ENCODE results near the gene RRP7A. TPM values are rescaled to one million over a fixed set of nuclear protein-coding genes. Genes with fewer than 3 reads are reported as not detected.
"Not testable (repeated sequence)": the region's sequence is repeated elsewhere in the genome, so short reads cannot be mapped to it uniquely, and the experiment has no call there.

Gene RRP7A
- total RNA-seq, 2 donors from 2014 or later, result 32.5 to 35.9 TPM

- Mint-ChIP-seq H3K27ac (no peak overlapping the region), H3K9me3 (no peaks in the 10 kb centered on the region), H3K27me3 (ENCODE audit: low read depth) (no peaks in the 10 kb centered on the region), H3K4me1 (ENCODE audit: low read depth) (peaks cover 6% of the 10 kb centered on the region), H3K36me3 (ENCODE audit: insufficient read depth in 2 of 2) (no peaks in the 10 kb centered on the region), H3K4me3 (no peak overlapping the region)
- ATAC-seq (replicated peaks in 1 of 2) (no peak), DNase-seq (no peak)
These were observed 29.9 kb upstream of the RRP7A start for GRCh38 chr22:42549331-42550060.

- Mint-ChIP-seq H3K9me3 (no peaks in the 10 kb centered on the region), H3K36me3 (ENCODE audit: insufficient read depth in 2 of 2) (no peaks in the 10 kb centered on the region), H3K4me3 (no peak overlapping the region), H3K27ac (no peak overlapping the region), H3K4me1 (ENCODE audit: low read depth) (peaks cover 6% of the 10 kb centered on the region), H3K27me3 (ENCODE audit: low read depth) (no peaks in the 10 kb centered on the region)
- DNase-seq, result no peak
- no peak for ATAC-seq (replicated peaks in 1 of 2)
These were observed 29.2 kb upstream of the RRP7A start for GRCh38 chr22:42548597-42549330.

DNA sequence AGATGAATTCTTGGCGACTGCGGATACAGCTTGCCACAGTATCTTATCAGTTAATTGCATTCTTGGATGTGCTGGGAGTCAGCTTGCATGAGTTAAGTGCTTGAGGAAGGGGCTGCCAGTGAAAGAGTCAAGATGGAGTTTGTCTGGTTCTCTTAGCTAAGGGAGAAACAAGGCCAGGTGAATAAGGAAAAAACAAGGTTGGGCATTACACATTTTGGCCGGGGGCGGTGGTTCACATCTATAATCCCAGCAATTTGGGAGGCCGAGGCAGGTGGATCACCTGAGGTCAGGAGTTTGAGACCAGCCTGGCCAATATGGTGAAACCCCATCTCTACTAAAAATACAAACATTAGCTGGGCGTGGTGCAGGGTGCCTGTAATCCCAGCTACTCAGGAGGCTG lies 28.5 kb upstream of the RRP7A start:
- H3K4me1 Mint-ChIP-seq (ENCODE audit: low read depth); H3K27ac Mint-ChIP-seq: not testable (repeated sequence)

GRCh38 chr22:42547562-42547961 lies 28.0 kb upstream of the RRP7A start:
- Mint-ChIP-seq H3K9me3 (no peaks in the 10 kb centered on the region), H3K27ac (no peak overlapping the region), H3K27me3 (ENCODE audit: low read depth) (no peaks in the 10 kb centered on the region), H3K4me3 (no peak overlapping the region), H3K36me3 (ENCODE audit: insufficient read depth in 2 of 2) (no peaks in the 10 kb centered on the region), H3K4me1 (ENCODE audit: low read depth) (peaks cover 6% of the 10 kb centered on the region)
- no peak for DNase-seq
- ATAC-seq (replicated peaks in 1 of 2), result no peak

More for the DNA sequence above, 28.5 kb upstream of the RRP7A start:
- not testable (repeated sequence) for H3K27me3 Mint-ChIP-seq (ENCODE audit: low read depth); ATAC-seq (replicated peaks in 1 of 2); H3K9me3 Mint-ChIP-seq; H3K4me3 Mint-ChIP-seq; H3K36me3 Mint-ChIP-seq (ENCODE audit: insufficient read depth in 2 of 2); DNase-seq

DNA sequence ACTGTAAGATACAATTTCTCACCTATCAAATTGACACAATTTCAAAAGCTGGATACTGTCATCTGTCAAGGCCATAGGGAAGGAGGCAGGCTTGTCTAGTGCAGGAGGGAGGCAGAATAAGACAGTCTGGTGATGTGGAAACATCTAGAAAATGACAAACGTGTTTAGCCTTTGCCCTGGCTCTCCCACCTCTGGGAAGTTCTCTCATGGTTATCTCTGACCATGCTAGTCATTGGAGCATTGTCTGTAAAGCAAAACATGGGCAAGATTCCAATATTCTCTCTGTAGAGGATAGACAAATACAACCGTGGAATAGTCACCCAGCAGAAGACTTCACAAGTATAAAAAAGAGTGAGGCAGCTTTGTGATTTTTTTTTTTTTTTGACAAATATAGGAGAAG lies 25.1 kb upstream of the RRP7A start:
- Mint-ChIP-seq H3K27ac (no peak overlapping the region), H3K4me3 (no peak overlapping the region), H3K27me3 (ENCODE audit: low read depth) (no peaks in the 10 kb centered on the region), H3K36me3 (ENCODE audit: insufficient read depth in 2 of 2) (no peaks in the 10 kb centered on the region), H3K9me3 (no peaks in the 10 kb centered on the region), H3K4me1 (ENCODE audit: low read depth) (no peaks in the 10 kb centered on the region)
- DNase-seq, result no peak
- ATAC-seq (replicated peaks in 1 of 2), result no peak

GRCh38 chr22:42539236-42539771 lies 19.7 kb upstream of the RRP7A start:
- not testable (repeated sequence) for H3K27me3 Mint-ChIP-seq (ENCODE audit: low read depth); H3K36me3 Mint-ChIP-seq (ENCODE audit: insufficient read depth in 2 of 2); H3K27ac Mint-ChIP-seq; H3K4me3 Mint-ChIP-seq; H3K9me3 Mint-ChIP-seq
- ATAC-seq (replicated peaks in 1 of 2), result peak; percentile 80 to 81
- peak in 1 of 2 donors; percentile 6 for DNase-seq
- H3K4me1 Mint-ChIP-seq (ENCODE audit: low read depth), result peaks cover 16% of the 10 kb centered on the region

DNA sequence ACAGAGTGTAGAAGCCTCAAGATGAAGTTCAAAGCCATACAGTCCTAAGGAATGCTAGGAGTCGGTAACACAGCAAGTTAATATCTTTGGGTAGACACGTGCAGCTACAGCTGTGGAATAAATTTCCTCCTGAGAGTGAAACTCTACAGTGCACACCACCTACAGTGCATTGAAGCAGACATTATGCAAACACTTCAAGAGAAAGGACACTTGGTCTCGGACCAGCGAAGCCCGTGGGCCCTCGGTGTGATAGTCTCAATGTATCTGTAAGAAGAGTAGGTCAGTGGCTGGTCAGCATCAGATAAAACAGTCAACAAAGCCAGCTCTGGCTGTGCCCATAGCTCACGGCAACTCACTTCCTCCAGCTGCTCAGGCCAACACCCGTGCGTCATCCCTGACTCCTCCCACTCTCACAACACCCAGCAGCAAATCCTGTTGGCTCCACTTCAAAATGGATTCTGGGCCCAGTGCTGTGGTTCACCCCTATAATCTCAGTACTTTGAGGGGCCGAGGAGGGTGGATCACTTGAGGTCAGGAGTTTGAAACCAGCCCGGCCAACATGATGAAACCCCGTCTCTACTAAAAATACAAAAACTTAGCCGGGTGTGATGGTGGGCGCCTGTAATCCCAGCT lies 17.7 kb upstream of the RRP7A start:
- DNase-seq (peak in 1 of 2 donors; percentile 9), ATAC-seq (replicated peaks in 1 of 2) (peak; percentile 70 to 81)
- H3K36me3 Mint-ChIP-seq (ENCODE audit: insufficient read depth in 2 of 2); H3K9me3 Mint-ChIP-seq; H3K27me3 Mint-ChIP-seq (ENCODE audit: low read depth): not testable (repeated sequence)
- peak overlapping the region; percentile 34 to 47 for H3K4me3 Mint-ChIP-seq
- H3K4me1 Mint-ChIP-seq (ENCODE audit: low read depth), result peaks cover 30% of the 10 kb centered on the region
- peak overlapping the region; percentile 54 for H3K27ac Mint-ChIP-seq

GRCh38 chr22:42536634-42537033 lies 17.0 kb upstream of the RRP7A start:
- H3K9me3 Mint-ChIP-seq; DNase-seq; ATAC-seq (replicated peaks in 1 of 2); H3K27ac Mint-ChIP-seq; H3K27me3 Mint-ChIP-seq (ENCODE audit: low read depth); H3K36me3 Mint-ChIP-seq (ENCODE audit: insufficient read depth in 2 of 2); H3K4me3 Mint-ChIP-seq: not testable (repeated sequence)
- H3K4me1 Mint-ChIP-seq (ENCODE audit: low read depth), result peaks cover 30% of the 10 kb centered on the region

DNA sequence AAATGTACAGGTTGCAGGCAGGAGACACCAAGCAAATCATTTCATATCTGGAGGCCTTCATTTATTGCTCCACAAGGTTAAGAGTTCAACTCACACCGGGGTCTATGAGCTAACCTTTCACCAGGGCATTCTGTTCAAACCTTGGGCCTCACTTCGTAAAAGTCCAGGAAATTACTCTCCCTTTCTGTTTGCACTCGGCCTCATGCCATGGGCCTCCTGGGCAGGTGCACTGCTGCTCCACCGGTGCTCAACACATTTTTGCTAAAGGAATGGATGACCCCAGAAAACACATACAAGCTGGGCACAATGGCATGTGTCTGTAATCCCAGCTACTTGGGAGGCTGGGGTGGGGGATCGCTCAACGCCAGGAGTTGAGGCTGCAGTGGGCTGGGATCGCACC lies 16.6 kb upstream of the RRP7A start:
- no peaks in the 10 kb centered on the region for H3K9me3 Mint-ChIP-seq
- H3K4me1 Mint-ChIP-seq (ENCODE audit: low read depth), result peaks cover 30% of the 10 kb centered on the region
- H3K36me3 Mint-ChIP-seq (ENCODE audit: insufficient read depth in 2 of 2), result no peaks in the 10 kb centered on the region
- H3K27ac Mint-ChIP-seq, result no peak overlapping the region
- no peak for DNase-seq
- no peak overlapping the region for H3K4me3 Mint-ChIP-seq
- no peaks in the 10 kb centered on the region for H3K27me3 Mint-ChIP-seq (ENCODE audit: low read depth)
- no peak for ATAC-seq (replicated peaks in 1 of 2)

- DNase-seq; H3K36me3 Mint-ChIP-seq (ENCODE audit: insufficient read depth in 2 of 2); H3K4me3 Mint-ChIP-seq; H3K27ac Mint-ChIP-seq; ATAC-seq (replicated peaks in 1 of 2); H3K9me3 Mint-ChIP-seq; H3K27me3 Mint-ChIP-seq (ENCODE audit: low read depth): not testable (repeated sequence)
- H3K4me1 Mint-ChIP-seq (ENCODE audit: low read depth), result peaks cover 30% of the 10 kb centered on the region
These were observed 15.6 kb upstream of the RRP7A start for GRCh38 chr22:42535082-42535731.

DNA sequence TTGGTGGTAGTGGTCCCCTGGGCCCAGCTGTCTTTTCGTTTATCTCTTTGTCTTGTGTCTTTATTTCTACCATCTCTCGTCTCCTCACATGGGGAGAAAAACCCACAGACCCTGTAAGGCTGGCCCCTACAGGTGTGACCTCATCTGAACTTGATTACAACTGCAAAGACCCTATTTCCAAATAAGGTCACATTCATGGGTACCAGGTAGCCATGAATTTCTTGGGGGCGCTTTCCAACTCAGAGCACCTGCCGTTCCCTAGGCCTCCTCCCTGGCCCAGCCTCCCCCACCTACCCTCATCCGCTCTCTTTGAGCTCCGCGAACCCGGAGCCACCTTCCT lies 14.0 kb upstream of the RRP7A start:
- DNase-seq (no peak), ATAC-seq (replicated peaks in 1 of 2) (peak; percentile 12 to 28)
- H3K27ac Mint-ChIP-seq, result peak overlapping the region; percentile 85
- no peaks in the 10 kb centered on the region for H3K27me3 Mint-ChIP-seq (ENCODE audit: low read depth)
- no peaks in the 10 kb centered on the region for H3K36me3 Mint-ChIP-seq (ENCODE audit: insufficient read depth in 2 of 2)
- peak overlapping the region; percentile 83 to 96 for H3K4me3 Mint-ChIP-seq
- no peaks in the 10 kb centered on the region for H3K9me3 Mint-ChIP-seq
- H3K4me1 Mint-ChIP-seq (ENCODE audit: low read depth), result peaks cover 30% of the 10 kb centered on the region

DNA sequence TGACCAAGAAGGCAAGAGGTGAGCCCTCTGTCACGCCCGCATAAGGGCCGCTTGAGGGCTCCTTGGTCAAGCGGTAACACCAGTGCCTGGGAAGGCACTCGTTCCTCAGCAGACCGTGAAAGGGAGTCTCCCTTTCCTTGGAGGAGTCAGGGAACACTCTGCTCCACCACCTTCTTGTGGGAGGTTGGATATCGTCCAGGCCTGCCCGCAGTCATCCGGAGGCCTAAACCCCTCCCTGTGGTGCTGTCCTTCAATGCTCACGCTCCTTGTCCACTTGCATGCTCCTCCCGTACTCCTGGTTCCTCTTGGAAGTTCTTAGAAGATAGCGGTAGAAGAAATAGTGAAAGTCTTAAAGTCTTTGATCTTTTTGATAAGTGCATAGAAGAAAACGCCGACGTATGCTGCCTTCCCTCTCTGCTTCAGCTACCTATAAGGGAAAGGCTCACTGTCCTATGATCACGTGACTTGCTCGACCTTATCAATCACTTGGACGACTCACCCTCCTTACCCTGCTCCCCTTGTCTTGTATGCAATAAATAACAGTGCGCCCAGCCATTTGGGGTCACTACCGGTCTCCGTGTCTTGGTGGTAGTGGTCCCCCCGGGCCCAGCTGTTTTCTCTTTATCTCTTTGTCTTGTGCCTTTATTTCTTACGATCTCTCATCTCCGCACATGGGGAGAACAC lies 11.9 kb upstream of the RRP7A start:
- not testable (repeated sequence) for H3K9me3 Mint-ChIP-seq; H3K36me3 Mint-ChIP-seq (ENCODE audit: insufficient read depth in 2 of 2); H3K4me3 Mint-ChIP-seq; ATAC-seq (replicated peaks in 1 of 2); H3K27me3 Mint-ChIP-seq (ENCODE audit: low read depth); H3K27ac Mint-ChIP-seq; DNase-seq
- peaks cover 15% of the 10 kb centered on the region for H3K4me1 Mint-ChIP-seq (ENCODE audit: low read depth)

Measured in activated T-cell treated with anti-CD3 and anti-CD28 coated beads, Interleukin-2, amount 50 U/mL, for 72 hours (primary cell).